ENCODE results near the gene CKS2.
A peak's percentile ranks its signal among the peaks of the same experiment; 100 is the strongest.
"Not testable (repeated sequence)": the region's sequence is repeated elsewhere in the genome, so short reads cannot be mapped to it uniquely, and the experiment has no call there.

The CKS2 gene

GRCh38 chr9:89278997-89279739 is 31.8 kb upstream of the CKS2 start:
- peak; percentile 72 for DNase-seq (ENCODE audit: low spot score)
- TF ChIP-seq, protein P1, sequence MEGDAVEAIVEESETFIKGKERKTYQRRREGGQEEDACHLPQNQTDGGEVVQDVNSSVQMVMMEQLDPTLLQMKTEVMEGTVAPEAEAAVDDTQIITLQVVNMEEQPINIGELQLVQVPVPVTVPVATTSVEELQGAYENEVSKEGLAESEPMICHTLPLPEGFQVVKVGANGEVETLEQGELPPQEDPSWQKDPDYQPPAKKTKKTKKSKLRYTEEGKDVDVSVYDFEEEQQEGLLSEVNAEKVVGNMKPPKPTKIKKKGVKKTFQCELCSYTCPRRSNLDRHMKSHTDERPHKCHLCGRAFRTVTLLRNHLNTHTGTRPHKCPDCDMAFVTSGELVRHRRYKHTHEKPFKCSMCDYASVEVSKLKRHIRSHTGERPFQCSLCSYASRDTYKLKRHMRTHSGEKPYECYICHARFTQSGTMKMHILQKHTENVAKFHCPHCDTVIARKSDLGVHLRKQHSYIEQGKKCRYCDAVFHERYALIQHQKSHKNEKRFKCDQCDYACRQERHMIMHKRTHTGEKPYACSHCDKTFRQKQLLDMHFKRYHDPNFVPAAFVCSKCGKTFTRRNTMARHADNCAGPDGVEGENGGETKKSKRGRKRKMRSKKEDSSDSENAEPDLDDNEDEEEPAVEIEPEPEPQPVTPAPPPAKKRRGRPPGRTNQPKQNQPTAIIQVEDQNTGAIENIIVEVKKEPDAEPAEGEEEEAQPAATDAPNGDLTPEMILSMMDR (IDR thresholded peaks at IDR 0.05; ENCODE audit: extremely low read depth, missing control alignments): peak; percentile 64

GRCh38 chr9:89281106-89281505 is 29.9 kb upstream of the CKS2 start:
- TF ChIP-seq, protein P1 (IDR thresholded peaks at IDR 0.05; ENCODE audit: extremely low read depth, missing control alignments): no peak
- no peak for DNase-seq (ENCODE audit: low spot score)

GRCh38 chr9:89282248-89282968 is 28.6 kb upstream of the CKS2 start:
- not testable (repeated sequence) for DNase-seq (ENCODE audit: low spot score)

DNA sequence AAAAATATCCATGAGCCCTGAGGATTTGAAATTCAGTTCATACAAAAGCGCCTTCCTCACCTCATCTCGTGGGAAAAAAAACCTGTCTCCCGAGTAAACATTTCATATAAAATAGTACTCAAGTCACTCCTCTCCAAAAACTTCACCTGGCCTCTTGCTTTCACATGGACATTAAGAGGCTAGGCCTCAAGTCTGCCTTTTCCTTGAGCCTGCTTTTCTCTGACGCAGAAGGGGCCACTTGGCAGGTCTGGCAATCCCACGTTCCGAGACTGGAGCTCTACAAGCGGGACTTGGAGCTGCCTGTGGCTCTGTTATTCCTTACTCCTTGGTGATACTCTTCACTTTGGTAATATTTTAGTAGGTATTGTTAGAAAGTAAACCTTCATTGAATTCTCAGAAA is 26.9 kb upstream of the CKS2 start:
- no peak for DNase-seq (ENCODE audit: low spot score)

DNA sequence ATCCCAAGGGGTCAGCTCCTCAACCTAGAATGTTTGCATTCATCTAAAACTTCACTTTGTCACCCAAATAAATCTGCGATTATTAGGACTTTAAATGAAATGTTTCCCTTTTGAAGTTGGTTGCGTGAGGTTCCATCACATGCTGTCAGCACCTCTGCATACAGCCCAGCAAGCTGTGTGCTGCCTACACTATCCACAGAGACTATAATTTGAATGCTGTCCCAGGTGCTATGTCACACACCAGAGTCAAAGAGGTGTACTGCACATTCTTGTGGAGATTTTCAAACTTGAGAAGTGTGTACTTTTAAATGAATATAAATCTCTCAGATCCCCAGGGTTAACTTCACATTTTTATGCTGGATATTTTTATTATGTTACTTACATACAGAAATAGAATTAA is 19.3 kb upstream of the CKS2 start:
- TF ChIP-seq, protein P1 (IDR thresholded peaks at IDR 0.05; ENCODE audit: extremely low read depth, missing control alignments): no peak
- DNase-seq (ENCODE audit: low spot score): no peak

More for the DNA sequence above, 26.9 kb upstream of the CKS2 start:
- TF ChIP-seq, protein P1 (IDR thresholded peaks at IDR 0.05; ENCODE audit: extremely low read depth, missing control alignments): no peak

DNA sequence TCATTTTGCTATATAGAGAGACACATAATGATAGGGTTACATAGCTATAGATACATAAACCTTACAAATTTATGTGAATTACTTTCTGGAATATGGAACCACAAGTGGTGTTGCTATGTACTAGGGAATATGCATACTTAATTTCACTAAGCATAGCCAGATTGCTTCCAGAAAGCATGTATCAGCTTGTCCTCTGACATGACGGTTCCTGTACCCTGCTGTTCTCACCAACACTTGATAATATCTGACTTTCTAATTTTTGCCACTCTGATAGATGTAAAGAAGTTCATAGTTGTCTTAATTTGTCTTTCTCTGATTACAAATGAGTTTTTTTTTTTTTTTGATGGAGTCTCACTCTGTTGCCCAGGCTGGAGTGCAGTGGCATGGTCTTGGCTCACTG is 18.0 kb upstream of the CKS2 start:
- DNase-seq (ENCODE audit: low spot score): no peak
- TF ChIP-seq, protein P1 (IDR thresholded peaks at IDR 0.05; ENCODE audit: extremely low read depth, missing control alignments): no peak

DNA sequence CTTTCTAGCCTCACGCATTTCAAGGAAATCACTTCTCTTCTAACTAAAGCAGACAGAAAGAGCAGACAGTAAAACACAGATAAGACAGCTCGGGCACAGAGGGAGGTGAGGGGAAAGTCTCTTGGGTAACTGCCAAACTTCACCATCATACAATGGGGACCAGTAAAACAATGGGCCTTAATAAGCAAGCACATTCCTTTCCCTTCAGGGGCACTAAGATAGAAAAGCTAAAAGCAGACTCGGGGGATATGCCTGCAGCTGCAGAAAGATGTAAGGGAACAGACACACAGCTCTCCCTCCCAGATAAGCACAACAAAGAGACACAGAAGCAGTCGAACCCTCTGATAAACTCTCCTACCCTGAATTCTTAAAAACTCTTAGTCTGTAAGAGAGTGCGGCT is 15.6 kb upstream of the CKS2 start:
- TF ChIP-seq, protein P1 (IDR thresholded peaks at IDR 0.05; ENCODE audit: extremely low read depth, missing control alignments): no peak

GRCh38 chr9:89301996-89302395 is 9.0 kb upstream of the CKS2 start:
- DNase-seq (ENCODE audit: low spot score): not testable (repeated sequence)

More for the DNA sequence above, 15.6 kb upstream of the CKS2 start:
- DNase-seq (ENCODE audit: low spot score): no peak
